ENCODE results near the gene BPIFA3. TPM values are rescaled to one million over a fixed set of nuclear protein-coding genes. Genes with fewer than 3 reads are reported as not detected.

BPIFA3 gene
- total RNA-seq (not detected), polyA plus RNA-seq (ENCODE audit: insufficient read length in 2 of 2) (not detected)
- long read RNA-seq, donor 1 = 0 reads
- long read RNA-seq, donor 2 = 0 reads
- long read RNA-seq, donor 3 = 0 reads
- long read RNA-seq, donor 4 = 0 reads

- Histone ChIP-seq H3K4me1 (ENCODE audit: control insufficient read depth, insufficient read depth, low read length) (no peaks in the 10 kb centered on the region), H3K36me3 (ENCODE audit: control insufficient read depth, insufficient read depth, low read length) (no peaks in the 10 kb centered on the region), H3K4me3 (ENCODE audit: low read depth, low read length) (no peak within 1 kb of the TSS), H3K9me3 (ENCODE audit: control insufficient read depth, insufficient read depth, low read length) (no peaks in the 10 kb centered on the region), H3K27ac (ENCODE audit: low read depth, low read length) (no peak within 1 kb of the TSS), H3K27me3 (ENCODE audit: control insufficient read depth, insufficient read depth, low read length) (peaks cover 13% of the 10 kb centered on the region)
- 79% methylated on average over 2 of the region's 2 CpGs for WGBS (ENCODE audit: insufficient coverage)
- no peak for DNase-seq (ENCODE audit: low read depth in 4 of 6, low spot score in 6 of 6)
These were observed at the start of gene BPIFA3 for GRCh38 chr20:33217052-33217451. Gene BPIFA3, plus strand, starts transcription at chr20:33217352. Its CDS starts 185 bp downstream, at chr20:33217537.

- Histone ChIP-seq H3K36me3 (ENCODE audit: control insufficient read depth, insufficient read depth, low read length) (no peaks in the 10 kb centered on the region), H3K27ac (ENCODE audit: low read depth, low read length) (no peak within 1 kb of the TSS), H3K4me1 (ENCODE audit: control insufficient read depth, insufficient read depth, low read length) (no peaks in the 10 kb centered on the region), H3K4me3 (ENCODE audit: low read depth, low read length) (no peak within 1 kb of the TSS), H3K27me3 (ENCODE audit: control insufficient read depth, insufficient read depth, low read length) (no peaks in the 10 kb centered on the region), H3K9me3 (ENCODE audit: control insufficient read depth, insufficient read depth, low read length) (peaks cover 6% of the 10 kb centered on the region)
- no peak for DNase-seq (ENCODE audit: low read depth in 4 of 6, low spot score in 6 of 6)
- 100% methylated on average over 1 of the region's 8 CpGs for WGBS (ENCODE audit: insufficient coverage)
These were observed 49.3 kb upstream of the BPIFA3 start, which contains the start of gene BPIFA2 for GRCh38 chr20:33167859-33168258. Gene BPIFA2, plus strand, starts transcription at chr20:33168159. Its CDS starts 987 bp downstream, at chr20:33169146.

- no peak overlapping the region for H3K27ac ChIP-seq (ENCODE audit: low read depth, low read length)
- H3K4me1 ChIP-seq (ENCODE audit: control insufficient read depth, insufficient read depth, low read length) = no peaks in the 10 kb centered on the region
- H3K9me3 ChIP-seq (ENCODE audit: control insufficient read depth, insufficient read depth, low read length) = peaks cover 6% of the 10 kb centered on the region
- DNase-seq (ENCODE audit: low read depth in 4 of 6, low spot score in 6 of 6) = no peak
- H3K4me3 ChIP-seq (ENCODE audit: low read depth, low read length) = no peak overlapping the region
- no peaks in the 10 kb centered on the region for H3K27me3 ChIP-seq (ENCODE audit: control insufficient read depth, insufficient read depth, low read length)
- WGBS (ENCODE audit: insufficient coverage) = 73% methylated on average over 5 of the region's 8 CpGs
- H3K36me3 ChIP-seq (ENCODE audit: control insufficient read depth, insufficient read depth, low read length) = no peaks in the 10 kb centered on the region
These were observed 47.9 kb upstream of the BPIFA3 start for GRCh38 chr20:33169176-33169794.

- no peak overlapping the region for H3K4me3 ChIP-seq (ENCODE audit: low read depth, low read length)
- WGBS (ENCODE audit: insufficient coverage) = 49% methylated on average over 6 of the region's 7 CpGs
- H3K27ac ChIP-seq (ENCODE audit: low read depth, low read length) = no peak overlapping the region
- no peaks in the 10 kb centered on the region for H3K4me1 ChIP-seq (ENCODE audit: control insufficient read depth, insufficient read depth, low read length)
- no peaks in the 10 kb centered on the region for H3K27me3 ChIP-seq (ENCODE audit: control insufficient read depth, insufficient read depth, low read length)
- H3K9me3 ChIP-seq (ENCODE audit: control insufficient read depth, insufficient read depth, low read length) = peaks cover 6% of the 10 kb centered on the region
- peak in 3 of 6 donors; percentile 4 to 58 (median 21) for DNase-seq (ENCODE audit: low read depth in 4 of 6, low spot score in 6 of 6)
- H3K36me3 ChIP-seq (ENCODE audit: control insufficient read depth, insufficient read depth, low read length) = no peaks in the 10 kb centered on the region
These were observed 44.4 kb upstream of the BPIFA3 start for GRCh38 chr20:33172781-33173180.

GRCh38 chr20:33175123-33175522 lies 42.0 kb upstream of the BPIFA3 start:
- Histone ChIP-seq H3K27me3 (ENCODE audit: control insufficient read depth, insufficient read depth, low read length) (no peaks in the 10 kb centered on the region), H3K27ac (ENCODE audit: low read depth, low read length) (no peak overlapping the region), H3K4me3 (ENCODE audit: low read depth, low read length) (no peak overlapping the region), H3K9me3 (ENCODE audit: control insufficient read depth, insufficient read depth, low read length) (no peaks in the 10 kb centered on the region), H3K4me1 (ENCODE audit: control insufficient read depth, insufficient read depth, low read length) (peaks cover 3% of the 10 kb centered on the region), H3K36me3 (ENCODE audit: control insufficient read depth, insufficient read depth, low read length) (no peaks in the 10 kb centered on the region)
- no peak for DNase-seq (ENCODE audit: low read depth in 4 of 6, low spot score in 6 of 6)
- WGBS (ENCODE audit: insufficient coverage) = 80% methylated on average over 3 of the region's 3 CpGs

- Histone ChIP-seq H3K27me3 (ENCODE audit: control insufficient read depth, insufficient read depth, low read length) (no peaks in the 10 kb centered on the region), H3K9me3 (ENCODE audit: control insufficient read depth, insufficient read depth, low read length) (no peaks in the 10 kb centered on the region), H3K4me3 (ENCODE audit: low read depth, low read length) (no peak overlapping the region), H3K4me1 (ENCODE audit: control insufficient read depth, insufficient read depth, low read length) (peaks cover 3% of the 10 kb centered on the region), H3K27ac (ENCODE audit: low read depth, low read length) (no peak overlapping the region), H3K36me3 (ENCODE audit: control insufficient read depth, insufficient read depth, low read length) (no peaks in the 10 kb centered on the region)
- no peak for DNase-seq (ENCODE audit: low read depth in 4 of 6, low spot score in 6 of 6)
- WGBS (ENCODE audit: insufficient coverage) = 85% methylated on average over 2 of the region's 3 CpGs
These were observed 41.1 kb upstream of the BPIFA3 start for GRCh38 chr20:33176101-33176500.

GRCh38 chr20:33177866-33178265 lies 39.3 kb upstream of the BPIFA3 start:
- Histone ChIP-seq H3K4me1 (ENCODE audit: control insufficient read depth, insufficient read depth, low read length) (peaks cover 3% of the 10 kb centered on the region), H3K4me3 (ENCODE audit: low read depth, low read length) (no peak overlapping the region), H3K9me3 (ENCODE audit: control insufficient read depth, insufficient read depth, low read length) (no peaks in the 10 kb centered on the region), H3K27ac (ENCODE audit: low read depth, low read length) (no peak overlapping the region), H3K36me3 (ENCODE audit: control insufficient read depth, insufficient read depth, low read length) (no peaks in the 10 kb centered on the region), H3K27me3 (ENCODE audit: control insufficient read depth, insufficient read depth, low read length) (no peaks in the 10 kb centered on the region)
- 74% methylated on average over 9 of the region's 9 CpGs for WGBS (ENCODE audit: insufficient coverage)
- DNase-seq (ENCODE audit: low read depth in 4 of 6, low spot score in 6 of 6) = no peak

- no peak for DNase-seq (ENCODE audit: low read depth in 4 of 6, low spot score in 6 of 6)
- no peak overlapping the region for H3K4me3 ChIP-seq (ENCODE audit: low read depth, low read length)
- no peaks in the 10 kb centered on the region for H3K27me3 ChIP-seq (ENCODE audit: control insufficient read depth, insufficient read depth, low read length)
- H3K4me1 ChIP-seq (ENCODE audit: control insufficient read depth, insufficient read depth, low read length) = peaks cover 3% of the 10 kb centered on the region
- H3K27ac ChIP-seq (ENCODE audit: low read depth, low read length) = no peak overlapping the region
- H3K36me3 ChIP-seq (ENCODE audit: control insufficient read depth, insufficient read depth, low read length) = no peaks in the 10 kb centered on the region
- 77% methylated on average over 5 of the region's 6 CpGs for WGBS (ENCODE audit: insufficient coverage)
- H3K9me3 ChIP-seq (ENCODE audit: control insufficient read depth, insufficient read depth, low read length) = peaks cover 2% of the 10 kb centered on the region
These were observed 38.4 kb upstream of the BPIFA3 start for GRCh38 chr20:33178726-33179125.

GRCh38 chr20:33180169-33180568 lies 37.0 kb upstream of the BPIFA3 start:
- Histone ChIP-seq H3K4me3 (ENCODE audit: low read depth, low read length) (no peak overlapping the region), H3K9me3 (ENCODE audit: control insufficient read depth, insufficient read depth, low read length) (peaks cover 2% of the 10 kb centered on the region), H3K27me3 (ENCODE audit: control insufficient read depth, insufficient read depth, low read length) (no peaks in the 10 kb centered on the region), H3K4me1 (ENCODE audit: control insufficient read depth, insufficient read depth, low read length) (peaks cover 3% of the 10 kb centered on the region), H3K36me3 (ENCODE audit: control insufficient read depth, insufficient read depth, low read length) (no peaks in the 10 kb centered on the region), H3K27ac (ENCODE audit: low read depth, low read length) (no peak overlapping the region)
- no peak for DNase-seq (ENCODE audit: low read depth in 4 of 6, low spot score in 6 of 6)
- WGBS (ENCODE audit: insufficient coverage) = 80% methylated on average over 2 of the region's 5 CpGs

GRCh38 chr20:33181482-33182093 lies 35.6 kb upstream of the BPIFA3 start:
- Histone ChIP-seq H3K27ac (ENCODE audit: low read depth, low read length) (no peak overlapping the region), H3K27me3 (ENCODE audit: control insufficient read depth, insufficient read depth, low read length) (no peaks in the 10 kb centered on the region), H3K4me1 (ENCODE audit: control insufficient read depth, insufficient read depth, low read length) (peaks cover 3% of the 10 kb centered on the region), H3K36me3 (ENCODE audit: control insufficient read depth, insufficient read depth, low read length) (no peaks in the 10 kb centered on the region), H3K4me3 (ENCODE audit: low read depth, low read length) (no peak overlapping the region), H3K9me3 (ENCODE audit: control insufficient read depth, insufficient read depth, low read length) (peaks cover 2% of the 10 kb centered on the region)
- 73% methylated on average over 1 of the region's 1 CpG for WGBS (ENCODE audit: insufficient coverage)
- DNase-seq (ENCODE audit: low read depth in 4 of 6, low spot score in 6 of 6) = no peak

Data from spinal cord (tissue), 10 donors.